Progenitor cell of endocrine pancreas (in vitro differentiated cells): ENCODE results near the gene PMEL. TPM values are rescaled to one million over a fixed set of nuclear protein-coding genes. Genes with fewer than 3 reads are reported as not detected.
A peak's percentile ranks its signal among the peaks of the same experiment; 100 is the strongest.
"Not testable (repeated sequence)": the region's sequence is repeated elsewhere in the genome, so short reads cannot be mapped to it uniquely, and the experiment has no call there.

ENCODE experiments used
- DNase-seq: peaks from one replicate; pipeline ENCODE4 v3.0.0; 2021; ENCODE audit warnings: low spot score; ENCODE audit not compliant: unreplicated experiment
- H3K27ac Mint-ChIP-seq: 2 replicates; pipeline ENCODE4 v1.8.0; 2021; ENCODE audit warnings: mild to moderate bottlenecking, moderate library complexity, mixed read lengths
- H3K27me3 Mint-ChIP-seq: 2 replicates; pipeline ENCODE4 v1.8.0; 2021; ENCODE audit warnings: mixed read lengths
- H3K36me3 Mint-ChIP-seq: 2 replicates; pipeline ENCODE4 v1.8.0; 2022; ENCODE audit warnings: mixed read lengths; ENCODE audit not compliant: insufficient read depth
- H3K4me1 Mint-ChIP-seq: 2 replicates; pipeline ENCODE4 v1.8.0; 2021; ENCODE audit warnings: low read depth, mixed read lengths
- H3K4me3 Mint-ChIP-seq: 2 replicates; pipeline ENCODE4 v1.8.0; 2021; ENCODE audit warnings: low read depth, mild to moderate bottlenecking, moderate library complexity, mixed read lengths
- H3K9me3 Mint-ChIP-seq: 2 replicates; pipeline ENCODE4 v1.8.0; 2021; ENCODE audit warnings: low read depth, mixed read lengths
- total RNA-seq: library from RNA; stranded (reverse); gene quantifications from 2 replicates; pipeline ENCODE4 v1.2.1, GENCODE V29; 2021
- TF ChIP-seq, protein P1 (sequence below): fragments of 200-600 bp; sonication (generic); IDR thresholded peaks from one replicate; pipeline ENCODE4 v1.5.0; 2021; ENCODE audit warnings: antibody characterized with exemption, mild to moderate bottlenecking; ENCODE audit not compliant: unreplicated experiment

Gene PMEL
- total RNA-seq, 1 donor from 2014 or later = 3.7 TPM

DNA sequence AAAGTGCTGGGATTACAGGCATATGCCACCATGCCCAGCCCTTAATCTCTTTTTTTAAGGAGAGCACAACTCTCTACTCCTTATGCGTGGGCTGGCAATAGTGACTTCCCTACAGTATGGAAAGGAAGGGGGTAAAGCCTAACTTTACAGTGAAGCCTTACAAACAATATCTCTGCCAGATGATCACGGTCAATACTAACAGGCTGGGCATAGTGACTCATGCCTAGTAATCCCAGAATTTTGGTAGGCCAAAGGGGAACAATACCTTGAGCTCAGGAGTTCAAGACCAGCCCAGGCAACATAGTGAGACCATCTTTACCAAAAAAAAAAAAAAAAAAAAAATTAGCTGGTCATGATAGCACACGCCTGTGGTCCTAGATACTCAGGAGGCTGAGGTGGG lies 43.7 kb downstream of the PMEL start:
- Mint-ChIP-seq H3K36me3 (peaks cover 5% of the 10 kb centered on the region), H3K27me3 (no peaks in the 10 kb centered on the region), H3K9me3 (no peaks in the 10 kb centered on the region), H3K27ac (no peak overlapping the region), H3K4me1 (peaks cover 14% of the 10 kb centered on the region), H3K4me3 (no peak overlapping the region)
- no peak for DNase-seq
- TF ChIP-seq, protein P1, sequence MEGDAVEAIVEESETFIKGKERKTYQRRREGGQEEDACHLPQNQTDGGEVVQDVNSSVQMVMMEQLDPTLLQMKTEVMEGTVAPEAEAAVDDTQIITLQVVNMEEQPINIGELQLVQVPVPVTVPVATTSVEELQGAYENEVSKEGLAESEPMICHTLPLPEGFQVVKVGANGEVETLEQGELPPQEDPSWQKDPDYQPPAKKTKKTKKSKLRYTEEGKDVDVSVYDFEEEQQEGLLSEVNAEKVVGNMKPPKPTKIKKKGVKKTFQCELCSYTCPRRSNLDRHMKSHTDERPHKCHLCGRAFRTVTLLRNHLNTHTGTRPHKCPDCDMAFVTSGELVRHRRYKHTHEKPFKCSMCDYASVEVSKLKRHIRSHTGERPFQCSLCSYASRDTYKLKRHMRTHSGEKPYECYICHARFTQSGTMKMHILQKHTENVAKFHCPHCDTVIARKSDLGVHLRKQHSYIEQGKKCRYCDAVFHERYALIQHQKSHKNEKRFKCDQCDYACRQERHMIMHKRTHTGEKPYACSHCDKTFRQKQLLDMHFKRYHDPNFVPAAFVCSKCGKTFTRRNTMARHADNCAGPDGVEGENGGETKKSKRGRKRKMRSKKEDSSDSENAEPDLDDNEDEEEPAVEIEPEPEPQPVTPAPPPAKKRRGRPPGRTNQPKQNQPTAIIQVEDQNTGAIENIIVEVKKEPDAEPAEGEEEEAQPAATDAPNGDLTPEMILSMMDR = no peak

DNA sequence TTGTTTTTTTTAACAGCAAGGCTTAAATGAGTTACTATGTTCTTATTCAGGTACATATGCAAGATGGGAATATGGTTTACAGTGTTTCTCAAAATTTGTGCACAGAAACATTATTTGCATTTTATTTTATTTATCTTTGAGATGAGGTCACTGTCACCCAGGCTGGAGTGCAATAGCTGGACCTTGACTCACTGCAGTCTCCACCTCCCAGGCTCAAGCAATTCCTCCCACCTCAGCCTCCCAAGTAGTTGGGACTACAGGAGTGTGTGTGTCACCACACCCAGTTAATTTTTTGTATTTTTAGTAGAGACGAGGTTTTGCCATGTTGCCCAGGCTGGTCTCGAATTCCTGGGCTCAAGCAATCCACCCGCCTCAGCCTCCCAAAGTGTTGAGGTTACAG lies 46.8 kb downstream of the PMEL start:
- H3K27me3 Mint-ChIP-seq, DNase-seq, H3K4me1 Mint-ChIP-seq, H3K27ac Mint-ChIP-seq, H3K36me3 Mint-ChIP-seq, H3K4me3 Mint-ChIP-seq, H3K9me3 Mint-ChIP-seq: not testable (repeated sequence)

DNA sequence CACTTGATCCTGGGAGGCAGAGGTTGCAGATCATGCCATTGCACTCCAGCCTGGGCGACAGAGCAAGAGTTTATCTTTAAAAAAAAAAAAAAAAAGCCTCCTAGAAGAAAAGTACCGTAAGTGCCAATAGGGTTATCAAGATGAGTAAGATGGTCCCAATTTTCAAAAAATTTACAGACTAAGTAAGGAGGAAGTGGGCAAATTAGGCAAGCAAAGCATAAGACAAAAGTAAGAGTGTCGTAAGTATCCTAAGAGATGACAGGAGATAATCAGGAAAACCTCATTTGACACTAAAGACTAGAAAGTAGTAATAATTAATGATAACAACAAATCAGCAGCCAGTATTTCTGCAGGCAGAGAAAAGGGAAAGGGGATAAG lies 50.4 kb downstream of the PMEL start:
- H3K27ac Mint-ChIP-seq = no peak overlapping the region
- DNase-seq = no peak
- TF ChIP-seq, protein P1 = no peak
- no peaks in the 10 kb centered on the region for H3K9me3 Mint-ChIP-seq
- H3K36me3 Mint-ChIP-seq = peaks cover 12% of the 10 kb centered on the region
- no peak overlapping the region for H3K4me3 Mint-ChIP-seq
- no peaks in the 10 kb centered on the region for H3K27me3 Mint-ChIP-seq
- peaks cover 2% of the 10 kb centered on the region for H3K4me1 Mint-ChIP-seq

DNA sequence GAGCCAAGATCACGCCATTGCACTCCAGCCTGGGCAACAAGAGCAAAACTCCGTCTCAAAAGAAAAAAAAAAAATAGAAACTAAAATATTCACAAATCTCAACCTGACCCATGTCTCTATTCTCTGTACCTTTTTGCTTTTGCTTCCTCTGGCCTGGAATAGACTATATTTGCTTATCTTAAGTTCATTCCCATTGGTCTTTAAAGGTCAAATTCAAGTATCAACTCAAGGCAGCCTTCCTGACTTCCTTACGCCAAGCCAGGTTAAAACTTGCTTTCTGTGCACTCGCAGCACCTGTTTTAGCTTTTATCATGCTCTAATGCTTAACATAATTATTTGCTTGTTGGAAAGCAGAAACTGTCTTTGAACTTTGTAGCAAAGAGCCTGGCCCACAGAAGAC lies 52.9 kb downstream of the PMEL start:
- H3K36me3 Mint-ChIP-seq = peaks cover 11% of the 10 kb centered on the region
- H3K27ac Mint-ChIP-seq = no peak overlapping the region

DNA sequence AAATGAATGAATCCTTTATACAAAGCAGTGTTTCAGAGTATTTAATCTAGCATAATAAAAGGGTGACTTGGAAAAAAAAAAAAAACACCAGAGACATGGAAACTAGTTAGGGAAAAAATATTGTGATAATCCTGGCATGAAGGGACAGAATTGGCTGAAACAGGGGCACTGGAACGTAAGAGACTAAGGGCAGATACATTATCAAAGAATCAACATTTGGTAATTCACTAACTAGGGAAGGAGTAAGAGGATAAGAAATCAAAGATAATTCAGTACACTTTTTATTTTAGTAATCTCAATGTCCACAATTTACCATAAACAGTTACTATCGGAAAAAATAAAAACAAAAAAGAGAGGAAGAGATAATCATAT lies 56.3 kb downstream of the PMEL start:
- peak overlapping the region; percentile 82 for H3K27ac Mint-ChIP-seq
- H3K36me3 Mint-ChIP-seq = peaks cover 9% of the 10 kb centered on the region
- H3K27me3 Mint-ChIP-seq = no peaks in the 10 kb centered on the region
- TF ChIP-seq, protein P1 = no peak
- peaks cover 13% of the 10 kb centered on the region for H3K4me1 Mint-ChIP-seq
- H3K9me3 Mint-ChIP-seq = no peaks in the 10 kb centered on the region
- no peak for DNase-seq
- no peak overlapping the region for H3K4me3 Mint-ChIP-seq

More for the DNA sequence above, 52.9 kb downstream of the PMEL start:
- no peaks in the 10 kb centered on the region for H3K27me3 Mint-ChIP-seq
- TF ChIP-seq, protein P1 = no peak
- H3K9me3 Mint-ChIP-seq = no peaks in the 10 kb centered on the region
- peaks cover 13% of the 10 kb centered on the region for H3K4me1 Mint-ChIP-seq
- DNase-seq = no peak
- H3K4me3 Mint-ChIP-seq = no peak overlapping the region

DNA sequence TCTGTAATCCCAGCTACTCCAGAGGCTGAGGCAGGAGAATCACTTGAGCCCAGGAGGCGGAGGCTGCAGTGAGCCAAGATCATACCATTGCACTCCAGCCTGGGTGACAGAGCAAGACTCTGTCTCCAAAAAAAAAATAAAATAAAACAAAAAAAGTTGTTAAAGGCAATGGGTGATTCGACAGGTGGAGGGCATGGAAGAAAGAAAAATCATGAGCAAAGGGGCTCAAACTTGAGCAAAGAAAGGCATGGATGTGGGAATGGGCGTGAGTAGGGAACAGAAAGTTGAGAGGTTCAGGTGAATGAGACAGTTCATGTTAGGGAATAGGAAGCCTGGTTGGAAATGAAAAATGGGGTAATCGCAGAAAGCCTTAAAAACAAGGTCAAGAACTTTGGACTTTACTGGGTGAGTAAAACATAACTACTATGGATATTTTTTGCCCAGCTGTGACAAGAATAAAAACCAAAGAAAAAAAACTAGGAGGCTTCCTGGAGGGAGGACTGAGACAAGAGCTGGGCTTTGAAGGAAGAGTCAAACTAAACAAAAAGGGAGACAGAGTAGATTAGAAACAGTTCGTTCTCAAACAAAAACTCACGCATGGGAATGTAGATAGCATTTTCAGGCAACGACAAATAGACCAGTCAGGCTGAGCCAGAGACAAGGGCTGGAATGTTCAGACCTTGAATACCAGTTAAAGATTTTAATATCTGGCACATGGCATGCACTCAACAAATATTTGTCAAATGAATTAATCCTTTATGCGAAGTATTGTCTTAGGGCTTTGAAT lies 56.9 kb downstream of the PMEL start:
- Mint-ChIP-seq H3K4me3 (no peak overlapping the region), H3K27ac (peak overlapping the region; percentile 82), H3K9me3 (no peaks in the 10 kb centered on the region), H3K36me3 (peaks cover 7% of the 10 kb centered on the region), H3K27me3 (no peaks in the 10 kb centered on the region), H3K4me1 (peaks cover 13% of the 10 kb centered on the region)
- TF ChIP-seq, protein P1 = no peak
- no peak for DNase-seq
